Epidermal melanocyte (primary cell): ENCODE data around the gene CFAP54.

ENCODE experiments used
- DNase-seq: peaks from one replicate; pipeline ENCODE4 v3.0.0; 2011; ENCODE audit warnings: low spot score; ENCODE audit not compliant: insufficient read length

The CFAP54 gene

GRCh38 chr12:96881608-96882007 lies 392.2 kb downstream of the CFAP54 start:
- DNase-seq: no peak

GRCh38 chr12:96882862-96883261 lies 393.5 kb downstream of the CFAP54 start:
- no peak for DNase-seq

GRCh38 chr12:96883571-96883970 lies 394.2 kb downstream of the CFAP54 start:
- DNase-seq: no peak

GRCh38 chr12:96886998-96887677 lies 397.8 kb downstream of the CFAP54 start:
- no peak for DNase-seq

GRCh38 chr12:96889273-96889933 lies 400.0 kb downstream of the CFAP54 start:
- DNase-seq: no peak

- DNase-seq: no peak
These were observed 401.0 kb downstream of the CFAP54 start for GRCh38 chr12:96890331-96890730.

- no peak for DNase-seq
These were observed 402.7 kb downstream of the CFAP54 start for GRCh38 chr12:96892104-96892503.

GRCh38 chr12:96897421-96897820 lies 408.0 kb downstream of the CFAP54 start:
- no peak for DNase-seq

GRCh38 chr12:96901175-96901574 lies 411.8 kb downstream of the CFAP54 start:
- no peak for DNase-seq

GRCh38 chr12:96902076-96902475 lies 412.7 kb downstream of the CFAP54 start:
- DNase-seq: no peak

GRCh38 chr12:96906498-96906848 lies 417.1 kb downstream of the CFAP54 start:
- no peak for DNase-seq

GRCh38 chr12:96906849-96907670 lies 417.7 kb downstream of the CFAP54 start, which contains the start of gene NEDD1:
TSS of gene NEDD1 (plus strand) at chr12:96907257. CDS start at chr12:96909760, 2,503 bp downstream.
- peak; percentile 85 for DNase-seq

GRCh38 chr12:96907671-96908422 lies 418.5 kb downstream of the CFAP54 start:
- no peak for DNase-seq

- DNase-seq: no peak
These were observed 419.0 kb downstream of the CFAP54 start for GRCh38 chr12:96908423-96908675.

GRCh38 chr12:96912261-96912660 lies 422.9 kb downstream of the CFAP54 start:
- no peak for DNase-seq

- DNase-seq: no peak
These were observed 423.6 kb downstream of the CFAP54 start for GRCh38 chr12:96912943-96913342.

GRCh38 chr12:96919510-96920210 lies 430.3 kb downstream of the CFAP54 start:
- DNase-seq: no peak
